ENCODE results near the gene GPC6. TPM values are rescaled to one million over a fixed set of nuclear protein-coding genes. Genes with fewer than 3 reads are reported as not detected.

Gene GPC6
- total RNA-seq, 1 experiment from 2014 or later = not detected

- BruUV-seq (replicated peaks) = no TSS peak
- intact Hi-C loops (cut with micrococcal nuclease; ENCODE audit: unreplicated experiment) = no loop called here
Observed at GRCh38 chr13:94236872-94237271, 1010.3 kb downstream of the GPC6 start.

GRCh38 chr13:94239135-94239534 is 1012.5 kb downstream of the GPC6 start:
- H3K4me1 Mint-ChIP-seq (ENCODE audit: low read depth, unreplicated experiment) = no peaks in the 10 kb centered on the region
- DNase-seq = no peak
- no TSS peak for BruUV-seq (replicated peaks)
- intact Hi-C loops (cut with micrococcal nuclease; ENCODE audit: unreplicated experiment) = no loop called here
- CTCF ChIA-PET = no interaction called here
- H3K4me3 Mint-ChIP-seq (ENCODE audit: low read depth, unreplicated experiment) = no peak overlapping the region
- H3K9me3 Mint-ChIP-seq (ENCODE audit: low read depth, unreplicated experiment) = peaks cover 7% of the 10 kb centered on the region
- no peak for TF ChIP-seq CTCF (IDR thresholded peaks at IDR 0.05; ENCODE audit: unreplicated experiment)
- H3K27me3 Mint-ChIP-seq (ENCODE audit: unreplicated experiment) = no peaks in the 10 kb centered on the region
- H3K36me3 Mint-ChIP-seq (ENCODE audit: insufficient read depth, unreplicated experiment) = no peaks in the 10 kb centered on the region
- no peak overlapping the region for H3K27ac Mint-ChIP-seq (ENCODE audit: unreplicated experiment)

More at GRCh38 chr13:94236872-94237271, 1010.3 kb downstream of the GPC6 start:
- peaks cover 7% of the 10 kb centered on the region for H3K9me3 Mint-ChIP-seq (ENCODE audit: low read depth, unreplicated experiment)
- no peak overlapping the region for H3K4me3 Mint-ChIP-seq (ENCODE audit: low read depth, unreplicated experiment)
- CTCF ChIA-PET = no interaction called here
- no peak for DNase-seq
- H3K27me3 Mint-ChIP-seq (ENCODE audit: unreplicated experiment) = no peaks in the 10 kb centered on the region
- H3K4me1 Mint-ChIP-seq (ENCODE audit: low read depth, unreplicated experiment) = no peaks in the 10 kb centered on the region
- no peak overlapping the region for H3K27ac Mint-ChIP-seq (ENCODE audit: unreplicated experiment)
- no peaks in the 10 kb centered on the region for H3K36me3 Mint-ChIP-seq (ENCODE audit: insufficient read depth, unreplicated experiment)
- no peak for TF ChIP-seq CTCF (IDR thresholded peaks at IDR 0.05; ENCODE audit: unreplicated experiment)

- intact Hi-C loops (cut with micrococcal nuclease; ENCODE audit: unreplicated experiment) = no loop called here
- H3K27me3 Mint-ChIP-seq (ENCODE audit: unreplicated experiment) = no peaks in the 10 kb centered on the region
- H3K27ac Mint-ChIP-seq (ENCODE audit: unreplicated experiment) = no peak overlapping the region
- CTCF ChIA-PET = no interaction called here
- no peak for DNase-seq
- no TSS peak for BruUV-seq (replicated peaks)
- peaks cover 4% of the 10 kb centered on the region for H3K9me3 Mint-ChIP-seq (ENCODE audit: low read depth, unreplicated experiment)
- no peaks in the 10 kb centered on the region for H3K4me1 Mint-ChIP-seq (ENCODE audit: low read depth, unreplicated experiment)
- no peaks in the 10 kb centered on the region for H3K36me3 Mint-ChIP-seq (ENCODE audit: insufficient read depth, unreplicated experiment)
- no peak overlapping the region for H3K4me3 Mint-ChIP-seq (ENCODE audit: low read depth, unreplicated experiment)
- TF ChIP-seq CTCF (IDR thresholded peaks at IDR 0.05; ENCODE audit: unreplicated experiment) = no peak
Observed at GRCh38 chr13:94242554-94242953, 1015.9 kb downstream of the GPC6 start.

- CTCF ChIA-PET = no interaction called here
- Mint-ChIP-seq H3K9me3 (ENCODE audit: low read depth, unreplicated experiment) (no peaks in the 10 kb centered on the region), H3K27me3 (ENCODE audit: unreplicated experiment) (no peaks in the 10 kb centered on the region), H3K4me3 (ENCODE audit: low read depth, unreplicated experiment) (no peak overlapping the region), H3K36me3 (ENCODE audit: insufficient read depth, unreplicated experiment) (no peaks in the 10 kb centered on the region), H3K4me1 (ENCODE audit: low read depth, unreplicated experiment) (no peaks in the 10 kb centered on the region), H3K27ac (ENCODE audit: unreplicated experiment) (no peak overlapping the region)
- no peak for TF ChIP-seq CTCF (IDR thresholded peaks at IDR 0.05; ENCODE audit: unreplicated experiment)
- no peak for DNase-seq
- intact Hi-C loops (cut with micrococcal nuclease; ENCODE audit: unreplicated experiment) = no loop called here
- BruUV-seq (replicated peaks) = no TSS peak
Observed at GRCh38 chr13:94243551-94243950, 1016.9 kb downstream of the GPC6 start.

Data from Calu3 (cell line).